Activated T-cell treated with anti-CD3 and anti-CD28 coated beads, Interleukin-2, amount 50 U/mL, for 72 hours (primary cell): ENCODE measurements around the gene OFD1. TPM values are rescaled to one million over a fixed set of nuclear protein-coding genes. Genes with fewer than 3 reads are reported as not detected.

Source experiments
- ATAC-seq, 2 donors: fragments of 150-1000 bp; cut with Tn5 transposase; replicated peaks in 1 of 2; 2 replicates each; pipeline ENCODE4 v1.10.0; 2021; ENCODE audit warnings: moderate library complexity in 2 of 2, mild to moderate bottlenecking in 1 of 2
- DNase-seq, 2 donors: peaks; one replicate each; pipeline ENCODE4 v3.0.0; 2021 to 2022; ENCODE audit warnings: mixed read lengths in 1 of 2
- H3K27ac Mint-ChIP-seq: one replicate; pipeline ENCODE4 v1.8.0; 2022; ENCODE audit warnings: mild to moderate bottlenecking, moderate library complexity, mixed read lengths
- H3K27me3 Mint-ChIP-seq: one replicate; pipeline ENCODE4 v1.8.0; 2022; ENCODE audit warnings: low read depth, mixed read lengths
- H3K36me3 Mint-ChIP-seq, 2 donors: one replicate each; pipeline ENCODE4 v1.8.0; 2022; ENCODE audit warnings: mixed read lengths in 2 of 2, mild to moderate bottlenecking in 1 of 2; ENCODE audit not compliant: insufficient read depth in 2 of 2
- H3K4me1 Mint-ChIP-seq: one replicate; pipeline ENCODE4 v1.8.0; 2022; ENCODE audit warnings: low read depth, mixed read lengths
- H3K4me3 Mint-ChIP-seq, 2 donors: one replicate each; pipeline ENCODE4 v1.8.0; 2022; ENCODE audit warnings: mild to moderate bottlenecking in 2 of 2, mixed read lengths in 2 of 2, moderate library complexity in 2 of 2
- H3K9me3 Mint-ChIP-seq, 2 donors: one replicate each; pipeline ENCODE4 v1.8.0; 2022; ENCODE audit warnings: mixed read lengths in 2 of 2
- total RNA-seq, 2 donors: library from RNA; stranded (reverse); gene quantifications; one replicate each; pipeline ENCODE4 v1.2.3, GENCODE V29; 2022

Gene OFD1
- total RNA-seq, 2 donors from 2014 or later, result 63.7 to 66.7 TPM

- no peak for DNase-seq
- ATAC-seq, result no peak
- Mint-ChIP-seq H3K27ac (no peak overlapping the region), H3K4me3 (no peak overlapping the region), H3K4me1 (no peaks in the 10 kb centered on the region), H3K27me3 (peaks cover 39% of the 10 kb centered on the region), H3K9me3 (no peaks in the 10 kb centered on the region), H3K36me3 (no peaks in the 10 kb centered on the region)
Observed at GRCh38 chrX:13793897-13794296, 59.3 kb downstream of the OFD1 start.

- Mint-ChIP-seq H3K9me3 (no peaks in the 10 kb centered on the region), H3K4me1 (no peaks in the 10 kb centered on the region)
- DNase-seq, result no peak
Observed at GRCh38 chrX:13794417-13794816, 59.9 kb downstream of the OFD1 start.

GRCh38 chrX:13797512-13797911 lies 63.0 kb downstream of the OFD1 start:
- no peak for ATAC-seq
- no peak overlapping the region for H3K27ac Mint-ChIP-seq
- no peak overlapping the region for H3K4me3 Mint-ChIP-seq
- H3K27me3 Mint-ChIP-seq, result peaks cover 27% of the 10 kb centered on the region
- no peak for DNase-seq
- no peaks in the 10 kb centered on the region for H3K4me1 Mint-ChIP-seq
- no peaks in the 10 kb centered on the region for H3K36me3 Mint-ChIP-seq
- no peaks in the 10 kb centered on the region for H3K9me3 Mint-ChIP-seq

More at GRCh38 chrX:13794417-13794816, 59.9 kb downstream of the OFD1 start:
- H3K27me3 Mint-ChIP-seq, result peaks cover 39% of the 10 kb centered on the region
- no peaks in the 10 kb centered on the region for H3K36me3 Mint-ChIP-seq
- no peak for ATAC-seq
- H3K27ac Mint-ChIP-seq, result no peak overlapping the region
- no peak overlapping the region for H3K4me3 Mint-ChIP-seq

GRCh38 chrX:13798184-13798583 lies 63.6 kb downstream of the OFD1 start:
- no peak overlapping the region for H3K4me3 Mint-ChIP-seq
- peaks cover 27% of the 10 kb centered on the region for H3K27me3 Mint-ChIP-seq
- H3K4me1 Mint-ChIP-seq, result no peaks in the 10 kb centered on the region
- H3K27ac Mint-ChIP-seq, result no peak overlapping the region
- no peaks in the 10 kb centered on the region for H3K36me3 Mint-ChIP-seq
- H3K9me3 Mint-ChIP-seq, result no peaks in the 10 kb centered on the region
- no peak for ATAC-seq
- DNase-seq, result no peak

GRCh38 chrX:13803116-13803515 lies 68.6 kb downstream of the OFD1 start:
- Mint-ChIP-seq H3K9me3 (no peaks in the 10 kb centered on the region), H3K27ac (no peak overlapping the region), H3K4me1 (no peaks in the 10 kb centered on the region), H3K36me3 (no peaks in the 10 kb centered on the region), H3K27me3 (peaks cover 37% of the 10 kb centered on the region), H3K4me3 (no peak overlapping the region)
- ATAC-seq (no peak), DNase-seq (no peak)

- no peaks in the 10 kb centered on the region for H3K36me3 Mint-ChIP-seq
- H3K9me3 Mint-ChIP-seq, result no peaks in the 10 kb centered on the region
- no peak for DNase-seq
- H3K27ac Mint-ChIP-seq, result no peak overlapping the region
- peaks cover 40% of the 10 kb centered on the region for H3K27me3 Mint-ChIP-seq
- H3K4me3 Mint-ChIP-seq, result no peak overlapping the region
- ATAC-seq, result no peak
- no peaks in the 10 kb centered on the region for H3K4me1 Mint-ChIP-seq
Observed at GRCh38 chrX:13805241-13805640, 70.7 kb downstream of the OFD1 start.

- Mint-ChIP-seq H3K27me3 (peaks cover 52% of the 10 kb centered on the region), H3K4me1 (no peaks in the 10 kb centered on the region), H3K9me3 (no peaks in the 10 kb centered on the region), H3K36me3 (no peaks in the 10 kb centered on the region), H3K4me3 (no peak overlapping the region), H3K27ac (no peak overlapping the region)
- ATAC-seq (no peak), DNase-seq (no peak)
Observed at GRCh38 chrX:13808293-13808692, 73.7 kb downstream of the OFD1 start.

- H3K36me3 Mint-ChIP-seq, result no peaks in the 10 kb centered on the region
- H3K9me3 Mint-ChIP-seq, result no peaks in the 10 kb centered on the region
- no peak for ATAC-seq
- no peak overlapping the region for H3K27ac Mint-ChIP-seq
- peaks cover 51% of the 10 kb centered on the region for H3K27me3 Mint-ChIP-seq
- H3K4me1 Mint-ChIP-seq, result no peaks in the 10 kb centered on the region
- H3K4me3 Mint-ChIP-seq, result no peak overlapping the region
- no peak for DNase-seq
Observed at GRCh38 chrX:13808865-13809264, 74.3 kb downstream of the OFD1 start.

GRCh38 chrX:13815664-13816063 lies 81.1 kb downstream of the OFD1 start:
- no peaks in the 10 kb centered on the region for H3K4me1 Mint-ChIP-seq
- H3K27me3 Mint-ChIP-seq, result peaks cover 71% of the 10 kb centered on the region
- H3K36me3 Mint-ChIP-seq, result no peaks in the 10 kb centered on the region
- ATAC-seq (no peak), DNase-seq (no peak)
- no peaks in the 10 kb centered on the region for H3K9me3 Mint-ChIP-seq
- H3K4me3 Mint-ChIP-seq, result no peak overlapping the region
- no peak overlapping the region for H3K27ac Mint-ChIP-seq

- Mint-ChIP-seq H3K4me3 (no peak overlapping the region), H3K4me1 (no peaks in the 10 kb centered on the region)
Observed at GRCh38 chrX:13816176-13816575, 81.6 kb downstream of the OFD1 start.

GRCh38 chrX:13816643-13817627 lies 82.4 kb downstream of the OFD1 start, which contains the start of gene GPM6B:
Gene GPM6B, minus strand, starts transcription at chrX:13817093. Its CDS starts 189 bp downstream, at chrX:13816904.
- no peaks in the 10 kb centered on the region for H3K9me3 Mint-ChIP-seq
- no peak for DNase-seq
- H3K27me3 Mint-ChIP-seq, result peaks cover 66% of the 10 kb centered on the region

More at GRCh38 chrX:13816176-13816575, 81.6 kb downstream of the OFD1 start:
- no peak for DNase-seq
- Mint-ChIP-seq H3K9me3 (no peaks in the 10 kb centered on the region), H3K27ac (no peak overlapping the region), H3K27me3 (peaks cover 71% of the 10 kb centered on the region), H3K36me3 (no peaks in the 10 kb centered on the region)
- no peak for ATAC-seq

More at GRCh38 chrX:13816643-13817627, 82.4 kb downstream of the OFD1 start, which contains the start of gene GPM6B:
- no peaks in the 10 kb centered on the region for H3K4me1 Mint-ChIP-seq
- H3K36me3 Mint-ChIP-seq, result no peaks in the 10 kb centered on the region
- no peak for ATAC-seq
- no peak within 1 kb of the TSS for H3K4me3 Mint-ChIP-seq
- H3K27ac Mint-ChIP-seq, result no peak within 1 kb of the TSS
